HG02840 (cell line): ENCODE data around the gene C2CD4B.

ENCODE experiments used
- ATAC-seq: cut with Tn5 transposase; IDR thresholded peaks from one replicate; pipeline ENCODE4 v1.9.1; 2021; ENCODE audit warnings: mild to moderate bottlenecking, moderate library complexity, moderate number of reproducible peaks; ENCODE audit not compliant: unreplicated experiment, low FRiP score

C2CD4B gene

DNA sequence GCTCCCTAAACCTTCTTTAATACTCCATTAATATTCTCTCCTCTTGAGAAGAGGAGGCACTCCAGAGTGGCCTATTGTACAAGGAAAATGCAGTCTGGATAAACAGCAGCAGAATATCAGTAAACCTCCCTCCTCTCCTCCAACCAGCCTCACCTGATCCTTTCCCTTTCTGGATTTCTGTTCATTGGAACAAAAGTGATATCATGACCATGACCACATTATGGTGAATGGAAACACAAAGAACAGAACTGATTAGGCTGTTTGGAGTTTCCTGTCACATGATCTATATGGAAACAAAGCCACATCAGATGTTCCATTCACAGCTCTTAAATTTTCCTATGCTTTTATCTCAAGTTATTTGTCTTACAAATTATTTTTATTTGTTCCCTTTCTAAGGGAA lies 14.6 kb downstream of the C2CD4B start:
- ATAC-seq = no peak

DNA sequence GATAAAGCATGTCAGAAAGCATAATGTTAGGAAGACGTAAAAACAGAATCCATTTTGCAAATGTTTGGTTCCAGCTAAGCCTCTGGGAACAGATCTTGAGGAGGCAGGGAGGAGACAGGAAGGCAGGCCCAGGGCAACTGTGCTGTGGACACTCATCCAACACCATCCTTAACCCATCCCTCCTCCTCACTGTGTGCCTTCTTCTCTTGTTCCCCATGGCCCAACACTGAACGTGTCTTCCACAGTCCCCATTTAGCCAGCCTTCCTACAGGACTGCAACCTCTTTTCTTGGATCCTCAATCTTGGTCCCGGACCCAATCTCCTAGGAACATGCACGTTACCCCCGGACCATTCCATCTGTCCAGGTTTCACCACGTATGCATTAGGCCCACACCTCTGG lies 15.4 kb downstream of the C2CD4B start:
- no peak for ATAC-seq

GRCh38 chr15:62147551-62147950 lies 17.5 kb downstream of the C2CD4B start:
- ATAC-seq = no peak

GRCh38 chr15:62147149-62147548 lies 17.9 kb downstream of the C2CD4B start:
- no peak for ATAC-seq

DNA sequence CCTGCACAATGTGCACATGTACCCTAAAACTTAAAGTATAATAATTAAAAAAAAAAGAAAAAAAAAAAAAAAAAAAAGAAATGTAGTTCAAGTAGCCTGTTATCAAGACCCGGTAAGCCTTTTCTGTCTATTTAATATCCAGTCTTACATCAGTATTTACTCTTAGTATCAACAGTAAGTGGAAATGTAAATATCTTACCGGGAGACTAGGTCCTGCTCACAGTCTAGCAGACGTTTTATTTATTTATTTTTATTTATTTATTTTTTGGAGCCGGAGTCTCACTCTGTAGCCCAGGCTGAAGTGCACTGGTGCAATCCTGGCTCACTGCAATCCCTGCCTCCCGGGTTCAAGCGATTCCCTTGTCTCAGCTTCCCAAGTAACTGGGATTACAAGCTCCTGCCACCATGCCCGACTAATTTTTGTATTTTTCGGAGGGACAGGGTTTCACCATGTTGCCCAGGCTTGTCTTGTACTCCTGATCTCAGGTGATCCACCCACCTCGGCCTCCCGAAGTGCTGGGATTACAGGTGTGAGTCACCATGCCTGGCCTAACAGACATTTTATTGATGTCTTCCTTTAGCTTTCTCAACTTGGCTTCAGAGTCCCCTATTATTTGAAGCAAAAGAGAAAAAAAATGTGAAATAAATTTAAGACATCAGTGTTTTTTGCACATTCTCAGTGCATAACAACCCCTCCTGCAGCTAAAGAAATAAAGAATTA lies 19.9 kb downstream of the C2CD4B start:
- ATAC-seq = no peak

- no peak for ATAC-seq
Observed at GRCh38 chr15:62142736-62143135, 22.3 kb downstream of the C2CD4B start.

DNA sequence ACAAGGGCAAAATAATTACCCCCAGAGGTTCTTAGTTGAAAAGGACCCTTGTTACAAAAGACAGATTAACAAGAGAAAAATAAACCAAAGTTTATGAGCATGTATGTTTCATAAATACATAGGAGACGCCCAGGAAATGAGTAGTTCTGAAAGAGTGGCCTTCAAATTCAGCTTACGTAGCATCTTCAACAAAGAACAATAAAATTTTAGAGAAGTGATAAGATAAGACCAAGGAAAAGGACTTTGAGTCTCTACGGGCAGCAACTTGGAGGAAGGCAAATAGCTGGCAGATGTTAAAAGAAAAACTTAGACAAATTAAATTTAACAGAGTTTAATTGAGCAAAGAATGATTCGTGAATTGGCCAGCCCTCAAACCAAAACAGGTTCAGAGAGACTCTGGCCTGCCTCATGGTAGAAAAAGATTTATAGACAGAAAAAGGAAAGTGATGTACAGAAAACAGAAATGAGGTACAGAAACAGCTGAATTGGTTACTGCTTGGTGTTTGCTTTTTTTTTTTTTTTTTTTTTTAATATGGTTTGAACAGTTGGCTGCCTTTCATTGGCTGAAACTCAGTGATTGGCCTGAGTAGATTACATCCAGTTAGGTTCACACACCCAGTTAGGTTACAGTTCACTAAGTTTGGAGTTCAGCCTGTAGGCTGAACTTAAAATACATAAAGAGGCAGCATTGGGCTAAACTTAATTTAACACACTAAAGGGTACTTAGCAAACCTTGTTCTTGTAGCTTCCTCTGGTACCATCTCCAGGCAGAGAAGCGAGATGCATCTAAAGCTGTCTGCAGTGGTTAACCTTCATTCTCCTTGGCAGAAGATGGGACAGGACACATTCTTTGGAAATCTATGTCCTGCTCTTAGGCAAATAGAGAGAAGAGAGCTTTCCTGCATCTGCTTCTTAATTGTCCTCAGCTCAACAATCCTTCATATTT lies 23.2 kb downstream of the C2CD4B start:
- ATAC-seq = no peak

DNA sequence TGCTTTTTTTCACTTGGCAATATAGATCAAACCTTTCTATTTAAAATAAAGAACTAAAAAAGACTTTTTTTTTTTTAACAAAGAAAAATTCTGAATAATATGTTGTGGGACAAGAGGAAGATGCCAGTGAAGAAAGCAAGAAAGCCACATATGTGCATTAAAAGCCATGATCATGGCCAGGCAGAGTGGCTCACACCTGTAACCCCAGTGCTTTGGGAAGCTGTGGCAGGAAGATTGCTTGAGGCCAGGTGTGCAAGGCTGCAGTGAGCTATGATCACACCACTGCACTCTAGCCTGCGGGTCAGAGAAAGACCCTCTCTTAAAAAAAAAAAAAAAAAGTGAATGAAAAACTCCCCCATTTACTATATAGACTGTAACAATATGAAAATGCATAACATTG lies 23.9 kb downstream of the C2CD4B start:
- no peak for ATAC-seq

DNA sequence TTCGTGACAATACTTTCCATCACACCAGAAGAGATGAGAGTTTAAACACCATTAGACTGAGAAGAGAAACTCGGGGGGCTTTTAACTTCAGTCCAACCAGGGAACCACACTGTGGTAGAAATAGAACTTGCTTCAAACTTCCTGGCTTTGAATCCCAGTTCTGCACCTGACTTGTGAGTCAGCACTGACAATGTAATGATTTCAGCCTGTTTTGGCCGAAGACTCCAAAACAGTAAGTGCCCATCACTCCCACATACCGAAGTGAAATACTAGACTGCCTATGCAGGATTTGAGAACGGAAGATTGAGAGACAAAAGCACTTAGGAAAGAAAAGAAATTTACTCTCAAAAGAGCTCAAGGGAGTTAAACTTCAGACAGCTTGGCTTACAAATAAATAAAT lies 27.0 kb downstream of the C2CD4B start:
- ATAC-seq = no peak

DNA sequence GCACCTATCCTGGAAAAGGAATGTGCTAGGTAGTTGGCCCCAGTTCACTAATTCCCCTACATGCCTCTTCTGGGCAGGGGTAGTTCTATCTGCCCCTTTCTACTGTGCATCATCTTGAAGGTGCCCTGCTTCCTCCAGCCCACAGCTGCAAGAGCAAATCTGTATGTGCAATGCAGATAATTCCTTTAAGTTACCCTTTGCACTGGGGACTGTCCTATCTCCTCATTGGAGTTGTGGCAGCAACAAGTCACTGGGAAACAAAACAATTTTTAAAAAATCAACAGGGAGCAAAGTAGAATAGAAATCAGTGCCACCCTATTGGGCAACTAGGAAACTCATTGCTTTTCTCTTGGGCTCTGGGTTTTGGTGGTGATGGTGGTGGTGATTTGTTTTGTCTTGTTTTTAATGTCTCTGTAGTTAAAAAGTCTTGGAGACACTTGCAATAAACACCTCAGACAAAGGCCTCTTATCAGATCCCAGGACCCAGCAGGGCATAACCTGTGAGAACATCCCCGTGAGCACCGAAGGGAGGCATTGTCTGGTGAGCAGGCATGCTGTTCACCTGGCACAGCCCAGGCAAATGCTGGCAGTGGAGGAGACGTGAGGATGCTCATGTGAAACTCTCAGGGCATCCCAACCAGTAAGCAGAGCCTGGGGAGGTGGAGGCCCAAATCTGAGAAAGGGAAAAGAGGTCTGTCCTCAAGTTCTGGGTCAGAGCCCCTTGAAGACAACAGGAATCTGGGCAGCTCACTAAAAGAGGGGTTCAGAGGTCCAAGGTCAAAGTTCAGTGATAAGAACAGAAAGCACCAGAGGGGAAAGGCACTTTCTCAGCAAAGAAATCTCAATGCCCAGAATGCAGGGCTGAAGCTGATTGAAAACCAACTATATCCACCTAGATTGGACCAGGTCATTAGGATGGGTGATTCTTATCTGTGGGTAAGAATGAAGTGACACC lies 27.9 kb downstream of the C2CD4B start:
- no peak for ATAC-seq

GRCh38 chr15:62135532-62136134 lies 29.5 kb downstream of the C2CD4B start:
- no peak for ATAC-seq

DNA sequence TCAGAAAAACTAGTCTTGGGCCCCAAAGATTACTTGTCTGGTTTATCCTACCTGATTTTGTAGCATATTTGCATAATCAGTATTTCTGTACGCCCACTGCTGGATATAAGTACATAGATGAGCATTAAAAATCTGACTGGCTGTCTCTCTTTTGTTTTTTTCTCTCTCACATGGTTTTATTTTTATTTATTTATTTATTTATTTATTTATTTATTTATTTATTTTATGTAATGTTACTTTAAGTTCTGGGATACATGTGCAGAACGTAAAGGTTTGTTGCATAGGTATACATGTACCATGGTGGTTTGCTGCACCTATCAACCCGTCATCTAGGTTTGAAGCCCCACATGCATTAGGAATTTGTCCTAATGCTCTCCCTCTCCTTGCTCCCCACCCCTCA lies 31.9 kb downstream of the C2CD4B start:
- ATAC-seq = no peak

- ATAC-seq = no peak
Observed at GRCh38 chr15:62128916-62129315, 36.2 kb downstream of the C2CD4B start.

DNA sequence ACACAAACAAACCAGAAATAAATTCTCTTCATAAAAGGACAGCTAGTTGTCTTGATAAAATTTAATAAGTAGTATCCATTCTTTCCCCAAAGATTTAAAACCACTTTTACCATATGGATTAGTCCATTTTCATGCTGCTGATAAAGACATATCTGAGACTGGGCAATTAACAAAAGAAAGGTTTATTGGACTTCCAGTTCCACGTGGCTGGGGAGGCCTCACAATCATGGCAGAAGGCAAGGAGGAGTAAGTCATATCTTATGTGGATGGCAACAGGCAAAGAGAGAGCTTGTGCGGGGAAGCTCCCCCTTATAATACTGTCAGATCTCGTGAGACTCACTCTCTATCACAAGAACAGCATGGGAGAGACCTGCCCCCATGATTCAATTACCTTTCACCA lies 38.7 kb downstream of the C2CD4B start:
- ATAC-seq = no peak

- no peak for ATAC-seq
Observed at GRCh38 chr15:62125773-62126172, 39.3 kb downstream of the C2CD4B start.

DNA sequence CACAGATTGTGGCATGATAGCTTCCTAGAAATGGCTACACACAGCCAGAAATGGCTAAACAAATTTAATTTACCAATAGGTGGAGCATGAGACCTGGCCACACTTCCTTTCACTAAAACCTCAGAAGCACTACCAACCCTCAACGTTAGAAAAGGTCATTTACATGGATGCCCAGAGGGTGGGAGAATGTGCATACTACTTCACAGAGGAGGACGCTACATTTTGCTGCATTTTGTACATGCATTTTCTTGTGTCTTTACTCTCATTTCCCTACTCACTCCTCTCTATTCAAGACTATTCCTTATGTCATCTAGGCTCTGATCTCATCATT lies 40.1 kb downstream of the C2CD4B start:
- no peak for ATAC-seq

DNA sequence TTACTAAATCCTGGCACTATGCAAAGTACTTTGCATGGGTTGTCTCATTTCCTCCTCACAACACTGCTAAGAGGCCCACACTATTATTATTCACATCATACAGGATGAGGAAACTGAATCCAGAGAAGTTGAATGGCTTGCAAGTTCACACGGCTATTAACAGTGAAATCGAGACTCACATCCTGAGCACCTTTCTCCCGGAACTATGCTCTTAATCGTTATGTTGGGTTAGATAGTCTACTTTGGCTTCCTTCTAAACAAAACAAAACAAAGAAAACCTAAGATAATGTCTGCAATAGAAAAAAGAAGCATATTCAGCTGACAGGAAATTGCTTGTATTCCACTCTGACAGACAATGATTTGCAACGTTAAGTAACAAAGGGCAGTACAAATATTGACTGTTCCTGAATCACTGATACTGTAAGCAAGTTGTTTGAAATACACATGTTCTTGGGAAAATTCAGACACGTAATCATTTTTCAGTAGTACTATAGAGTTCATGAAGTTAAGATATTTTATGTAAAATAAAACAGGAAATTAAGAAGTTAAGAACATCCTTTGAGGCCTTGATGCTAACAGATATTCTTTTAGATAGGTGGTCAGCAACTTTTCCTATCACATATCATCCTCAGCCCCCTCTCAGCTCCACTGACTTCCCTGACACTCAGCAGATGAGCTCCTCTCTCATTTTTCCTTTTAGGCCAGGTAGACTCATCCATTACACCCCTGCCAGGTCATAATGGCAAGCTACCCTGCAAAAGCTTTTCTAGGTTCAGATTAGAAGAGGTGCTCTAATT lies 40.7 kb downstream of the C2CD4B start:
- no peak for ATAC-seq

DNA sequence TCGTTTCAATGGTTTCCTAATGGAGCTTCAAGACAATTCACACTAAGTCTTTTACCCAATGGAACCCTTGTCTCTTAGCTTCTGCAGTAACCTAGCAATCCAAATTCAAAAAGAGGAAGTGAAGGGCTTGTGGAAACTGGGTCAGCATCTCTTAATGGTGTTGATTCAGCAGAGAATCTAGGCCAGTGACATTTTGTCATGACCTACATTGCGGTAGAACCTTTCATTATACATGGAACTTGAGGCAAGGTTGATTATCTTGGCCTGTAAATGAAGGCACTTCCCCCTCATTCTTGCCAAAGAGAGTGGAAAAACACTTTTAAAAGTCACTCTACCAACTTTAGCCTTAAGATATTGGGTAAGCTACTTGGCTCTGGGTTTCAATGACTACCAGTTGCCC lies 42.8 kb downstream of the C2CD4B start:
- ATAC-seq = no peak

DNA sequence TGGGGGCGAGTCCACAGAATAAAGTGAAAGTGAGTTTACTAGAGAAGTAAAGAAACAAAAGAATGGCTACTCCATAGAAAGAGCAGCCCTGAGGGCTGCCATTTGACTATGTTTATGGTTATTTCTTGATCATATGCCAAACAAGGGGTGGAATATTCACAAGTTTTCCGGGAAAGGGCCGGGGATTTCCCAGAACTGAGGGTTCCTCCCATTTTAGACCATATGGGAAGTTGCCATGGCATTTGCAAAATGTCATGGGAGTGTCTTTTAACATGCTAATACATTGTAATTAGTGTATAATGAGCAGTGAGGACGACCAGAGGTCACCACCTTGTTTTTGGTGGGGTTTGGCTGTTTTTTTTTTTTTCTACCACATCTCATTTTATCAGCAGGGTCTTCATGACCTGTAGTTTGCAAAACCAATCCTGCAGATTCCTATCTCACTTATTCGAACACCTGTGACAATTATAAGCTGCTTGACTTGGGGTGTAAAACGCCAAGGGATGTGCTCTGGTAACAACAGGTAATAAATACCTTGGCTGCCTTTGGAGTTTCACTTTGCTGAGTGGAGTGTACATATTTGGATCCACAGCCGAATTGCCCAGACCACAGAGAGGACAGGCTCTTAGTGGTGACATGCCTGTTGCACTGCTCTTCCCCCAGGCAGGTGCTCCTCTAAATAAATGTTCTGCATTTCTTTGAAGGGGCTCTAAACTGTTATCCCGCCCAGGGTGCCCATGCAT lies 43.6 kb downstream of the C2CD4B start:
- no peak for ATAC-seq
